ENCODE data around the gene LRMDA. TPM values are rescaled to one million over a fixed set of nuclear protein-coding genes. Genes with fewer than 3 reads are reported as not detected.
"Not testable (repeated sequence)": the region's sequence is repeated elsewhere in the genome, so short reads cannot be mapped to it uniquely, and the experiment has no call there.

The LRMDA gene
- total and polyA plus RNA-seq, 2 of the 13 experiments (the other 11 are each of a cell fraction or from before 2014, with no cell fraction given) = 13.4 to 22.0 TPM

DNA sequence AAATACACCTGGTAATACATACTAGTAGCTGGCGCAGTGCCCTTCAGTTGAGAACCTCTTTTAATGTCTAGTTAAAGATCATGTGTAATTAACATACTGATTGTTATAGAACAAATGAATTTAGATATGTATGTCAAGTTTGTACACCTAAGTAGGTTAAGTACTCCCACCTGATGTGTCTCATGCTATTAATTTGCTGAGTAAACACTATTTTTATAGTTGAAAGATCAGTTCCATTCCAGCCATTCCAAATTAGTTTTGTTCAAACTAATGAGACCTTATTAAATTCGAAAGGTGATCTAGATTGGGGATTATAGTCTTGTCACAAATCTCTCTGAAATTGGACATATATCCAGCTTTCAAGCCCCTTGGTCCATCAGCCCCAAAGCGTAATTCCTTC lies 710.0 kb downstream of the LRMDA start:
- TF ChIP-seq AKAP8 (CRISPR knock-in tag; IDR thresholded peaks at IDR 0.05) (no peak), RARA (CRISPR knock-in tag; IDR thresholded peaks at IDR 0.05) (no peak), ZNF256 (CRISPR knock-in tag; conservative IDR thresholded peaks at IDR 0.05) (no peak), ADNP (CRISPR knock-in tag; IDR thresholded peaks at IDR 0.05) (no peak), CCAR2 (optimal IDR thresholded peaks at IDR 0.05; ENCODE audit: low read depth, low read length) (no peak), TMF1 (CRISPR knock-in tag; IDR thresholded peaks at IDR 0.05; ENCODE audit: low read depth) (no peak), ZNF343 (CRISPR knock-in tag; IDR thresholded peaks at IDR 0.05) (no peak), MAFF (IDR thresholded peaks at IDR 0.05; ENCODE audit: low read depth, low read length) (peak; percentile 91), GATAD1 (CRISPR knock-in tag; IDR thresholded peaks at IDR 0.05) (no peak), ZNF672 (CRISPR knock-in tag; IDR thresholded peaks at IDR 0.05) (no peak), MAFK (conservative IDR thresholded peaks at IDR 0.05 in 1 of 2, IDR thresholded peaks at IDR 0.05 in 1 of 2; ENCODE audit: low read length in 2 of 2) (peak; percentile 81 to 96)
- intact Hi-C loops (cut with micrococcal nuclease; ENCODE audit: unreplicated experiment) = no loop called here
- Histone ChIP-seq H3K36me3 (replicated peaks in 1 of 2; ENCODE audit: control insufficient read depth in 1 of 2, insufficient read depth in 2 of 2, low read length in 2 of 2) (no peaks in the 10 kb centered on the region), H3K4me2 (ENCODE audit: low read depth, low read length) (no peak overlapping the region), H3K4me3 (replicated peaks in 1 of 3; ENCODE audit: insufficient read depth in 1 of 3, low read depth in 2 of 3, low read length in 3 of 3) (no peak overlapping the region), H2AFZ (ENCODE audit: low read length) (no peak overlapping the region), H4K20me1 (ENCODE audit: insufficient read depth, low read length) (no peaks in the 10 kb centered on the region), H3K9me3 (ENCODE audit: low read length) (no peaks in the 10 kb centered on the region), H3K27me3 (ENCODE audit: control insufficient read depth in 1 of 2, insufficient read depth in 2 of 2, low read length in 2 of 2) (no peaks in the 10 kb centered on the region), H3K27ac (ENCODE audit: extremely low read length, insufficient read depth, low read length) (no peak overlapping the region), H3K79me2 (ENCODE audit: insufficient read depth, low read length) (no peaks in the 10 kb centered on the region), H3K9ac (ENCODE audit: insufficient read depth, low read depth, low read length) (no peak overlapping the region), H3K4me1 (ENCODE audit: insufficient read depth, low read length) (no peaks in the 10 kb centered on the region)
- DNase-seq (ENCODE audit: low spot score) = no peak
- 92% methylated on average over 3 of the region's 3 CpGs for WGBS (ENCODE audit: low lambda C conversion rate)
- in situ Hi-C loops (cut with HindIII; ENCODE audit: extremely low pct_ligation_motif_present, low pct_unique_long_range_greater_than_20kb) = no loop called here
- no peak for ATAC-seq
- FAIRE-seq = no peak
- ChIA-PET CTCF (ENCODE audit: low intra/inter-chr PET ratio, low total read pairs) (no interaction called here), POLR2A (interaction anchor here (1.5 kb wide), 1 partner anchor 9 kb away, joined by 5 read pairs; no protein-coding TSS in a partner anchor)
- BruUV-seq (replicated peaks) = no TSS peak

DNA sequence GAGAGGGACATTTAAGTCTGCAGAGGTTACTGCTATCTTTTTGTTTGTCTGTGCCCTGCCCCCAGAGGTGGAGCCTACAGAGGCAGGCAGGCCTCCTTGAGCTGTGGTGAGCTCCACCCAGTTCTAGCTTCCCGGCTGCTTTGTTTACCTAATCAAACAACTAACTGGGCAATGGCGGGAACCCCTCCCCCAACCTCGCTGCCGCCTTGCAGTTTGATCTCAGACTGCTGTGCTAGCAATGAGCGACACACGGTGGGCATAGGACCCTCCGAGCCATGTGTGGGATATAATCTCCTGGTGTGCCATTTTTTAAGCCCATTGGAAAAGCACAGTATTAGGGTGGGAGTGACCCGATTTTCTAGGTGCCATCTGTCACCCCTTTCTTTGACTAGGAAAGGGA lies 716.8 kb downstream of the LRMDA start:
- POLR2A ChIA-PET = interaction anchor here (0.6 to 0.8 kb wide), 3 partner anchors 34 to 97 kb away, joined by 3 to 5 read pairs (median 3); no protein-coding TSS in a partner anchor
- in situ Hi-C loops (cut with HindIII; ENCODE audit: extremely low pct_ligation_motif_present, low pct_unique_long_range_greater_than_20kb); intact Hi-C loops (cut with micrococcal nuclease; ENCODE audit: unreplicated experiment); ATAC-seq; H4K20me1 ChIP-seq (ENCODE audit: insufficient read depth, low read length); H3K27ac ChIP-seq (ENCODE audit: extremely low read length, insufficient read depth, low read length); BruUV-seq (replicated peaks); H2AFZ ChIP-seq (ENCODE audit: low read length); H3K4me3 ChIP-seq (replicated peaks in 1 of 3; ENCODE audit: insufficient read depth in 1 of 3, low read depth in 2 of 3, low read length in 3 of 3); H3K9me3 ChIP-seq (ENCODE audit: low read length); FAIRE-seq; H3K27me3 ChIP-seq (ENCODE audit: control insufficient read depth in 1 of 2, insufficient read depth in 2 of 2, low read length in 2 of 2); H3K9ac ChIP-seq (ENCODE audit: insufficient read depth, low read depth, low read length); CTCF ChIA-PET (ENCODE audit: low intra/inter-chr PET ratio, low total read pairs); H3K4me2 ChIP-seq (ENCODE audit: low read depth, low read length); H3K36me3 ChIP-seq (replicated peaks in 1 of 2; ENCODE audit: control insufficient read depth in 1 of 2, insufficient read depth in 2 of 2, low read length in 2 of 2); H3K79me2 ChIP-seq (ENCODE audit: insufficient read depth, low read length); TF ChIP-seq SOX13, FOXP1 (IDR thresholded peaks at IDR 0.05): not testable (repeated sequence)
- WGBS (ENCODE audit: low lambda C conversion rate) = 68% methylated on average over 7 of the region's 8 CpGs
- peaks cover 45% of the 10 kb centered on the region for H3K4me1 ChIP-seq (ENCODE audit: insufficient read depth, low read length)
- peak; percentile 7 for DNase-seq (ENCODE audit: low spot score)
- TF ChIP-seq SOX13 (CRISPR knock-in tag; conservative IDR thresholded peaks at IDR 0.05 in 1 of 2, IDR thresholded peaks at IDR 0.05 in 1 of 2) (peak in 1 of 2 experiments; percentile 36; a peak in 2 of 4 replicates), FOXP1 (CRISPR knock-in tag; IDR thresholded peaks at IDR 0.05) (peak; percentile 30; the same call in 1 of the 2 replicates), ZMYM4 (CRISPR knock-in tag; IDR thresholded peaks at IDR 0.05) (peak; percentile 76), HOXA3 (CRISPR knock-in tag; IDR thresholded peaks at IDR 0.05) (peak; percentile 31; the same call in 1 of the 2 replicates)
- TF ChIP-seq, protein P1, sequence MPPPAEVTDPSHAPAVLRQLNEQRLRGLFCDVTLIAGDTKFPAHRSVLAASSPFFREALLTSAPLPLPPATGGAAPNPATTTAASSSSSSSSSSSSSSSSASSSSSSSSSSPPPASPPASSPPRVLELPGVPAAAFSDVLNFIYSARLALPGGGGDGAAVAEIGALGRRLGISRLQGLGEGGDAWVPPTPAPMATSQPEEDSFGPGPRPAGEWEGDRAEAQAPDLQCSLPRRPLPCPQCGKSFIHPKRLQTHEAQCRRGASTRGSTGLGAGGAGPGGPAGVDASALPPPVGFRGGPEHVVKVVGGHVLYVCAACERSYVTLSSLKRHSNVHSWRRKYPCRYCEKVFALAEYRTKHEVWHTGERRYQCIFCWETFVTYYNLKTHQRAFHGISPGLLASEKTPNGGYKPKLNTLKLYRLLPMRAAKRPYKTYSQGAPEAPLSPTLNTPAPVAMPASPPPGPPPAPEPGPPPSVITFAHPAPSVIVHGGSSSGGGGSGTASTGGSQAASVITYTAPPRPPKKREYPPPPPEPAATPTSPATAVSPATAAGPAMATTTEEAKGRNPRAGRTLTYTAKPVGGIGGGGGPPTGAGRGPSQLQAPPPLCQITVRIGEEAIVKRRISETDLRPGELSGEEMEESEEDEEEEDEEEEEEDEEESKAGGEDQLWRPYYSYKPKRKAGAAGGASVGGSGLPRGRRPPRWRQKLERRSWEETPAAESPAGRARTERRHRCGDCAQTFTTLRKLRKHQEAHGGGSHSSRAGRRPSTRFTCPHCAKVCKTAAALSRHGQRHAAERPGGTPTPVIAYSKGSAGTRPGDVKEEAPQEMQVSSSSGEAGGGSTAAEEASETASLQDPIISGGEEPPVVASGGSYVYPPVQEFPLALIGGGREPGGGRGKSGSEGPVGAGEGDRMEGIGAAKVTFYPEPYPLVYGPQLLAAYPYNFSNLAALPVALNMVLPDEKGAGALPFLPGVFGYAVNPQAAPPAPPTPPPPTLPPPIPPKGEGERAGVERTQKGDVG (CRISPR knock-in tag; IDR thresholded peaks at IDR 0.05; ENCODE audit: borderline replicate concordance) = peak; percentile 91; the same call in 1 of the 2 replicates

Measured in HepG2 (cell line).